Purkinje cell (primary cell): ENCODE measurements around the gene TRPC1. TPM values are rescaled to one million over a fixed set of nuclear protein-coding genes. Genes with fewer than 3 reads are reported as not detected.

Experiments used
- polyA plus RNA-seq: library from polyadenylated mRNA; unstranded; fragments of >200 nt; fragmentation: Nextera tagmentation; gene quantifications from 2 replicates; pipeline ENCODE4 v1.2.1, GENCODE V29; 2014

Gene TRPC1
- 16.1 and 30.1 TPM in 2 replicates for polyA plus RNA-seq

DNA sequence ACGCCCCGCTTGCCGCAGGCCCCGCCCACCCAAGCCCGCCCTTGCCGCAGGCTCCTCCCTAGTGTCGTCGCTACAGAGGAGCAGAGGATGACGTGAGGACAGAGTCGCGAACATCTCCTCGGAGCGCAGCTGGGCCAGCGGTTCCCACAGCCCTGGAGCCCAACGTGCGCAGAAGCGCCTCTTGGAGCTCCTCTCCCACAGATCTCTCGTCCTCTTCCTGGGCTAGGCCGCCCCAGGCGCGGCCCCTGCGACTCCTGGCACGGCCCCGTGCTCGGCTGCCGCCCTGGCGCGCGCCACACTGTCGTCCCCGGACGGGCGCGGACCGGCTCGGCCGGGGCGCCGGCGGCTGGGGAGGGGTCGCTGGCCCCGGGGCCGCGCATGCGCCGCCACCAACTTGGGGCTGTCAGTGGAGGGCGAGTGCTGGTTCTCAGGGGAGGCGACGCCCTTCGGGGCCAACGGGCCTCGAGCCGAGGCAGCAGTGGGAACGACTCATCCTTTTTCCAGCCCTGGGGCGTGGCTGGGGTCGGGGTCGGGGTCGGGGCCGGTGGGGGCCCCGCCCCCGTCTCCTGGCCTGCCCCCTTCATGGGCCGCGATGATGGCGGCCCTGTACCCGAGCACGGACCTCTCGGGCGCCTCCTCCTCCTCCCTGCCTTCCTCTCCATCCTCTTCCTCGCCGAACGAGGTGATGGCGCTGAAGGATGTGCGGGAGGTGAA is at the start of gene TRPC1:
Gene TRPC1, plus strand, starts transcription at position 67 of the 714 bp plus-strand sequence. Its CDS starts 526 bp downstream, at position 593.

Other genes starting within 250 kb of the TRPC1 start
- 45.4 and 63.5 TPM in 2 replicates for gene ATR, start 145.3 kb upstream of the TRPC1 start, polyA plus RNA-seq
- gene PLS1, start 127.6 kb upstream of the TRPC1 start, polyA plus RNA-seq, result 12.9 and 27.3 TPM in 2 replicates
- gene PCOLCE2, start 165.0 kb downstream of the TRPC1 start, polyA plus RNA-seq, result not detected in 2 replicates
- 5.6 and 6.5 TPM in 2 replicates for gene PAQR9, start 239.6 kb downstream of the TRPC1 start, polyA plus RNA-seq